GM11168 (cell line): ENCODE data around the gene LTF.
"Not testable (repeated sequence)": the region's sequence is repeated elsewhere in the genome, so short reads cannot be mapped to it uniquely, and the experiment has no call there.

ENCODE experiments used
- in situ Hi-C: fragments of 300-500 bp; cut with MboI; formaldehyde crosslinking; loops from one replicate; pipeline ENCODE4 v1.12.0; 2022; ENCODE audit warnings: low sequenced_read_pairs; ENCODE audit not compliant: unreplicated experiment

LTF gene

DNA sequence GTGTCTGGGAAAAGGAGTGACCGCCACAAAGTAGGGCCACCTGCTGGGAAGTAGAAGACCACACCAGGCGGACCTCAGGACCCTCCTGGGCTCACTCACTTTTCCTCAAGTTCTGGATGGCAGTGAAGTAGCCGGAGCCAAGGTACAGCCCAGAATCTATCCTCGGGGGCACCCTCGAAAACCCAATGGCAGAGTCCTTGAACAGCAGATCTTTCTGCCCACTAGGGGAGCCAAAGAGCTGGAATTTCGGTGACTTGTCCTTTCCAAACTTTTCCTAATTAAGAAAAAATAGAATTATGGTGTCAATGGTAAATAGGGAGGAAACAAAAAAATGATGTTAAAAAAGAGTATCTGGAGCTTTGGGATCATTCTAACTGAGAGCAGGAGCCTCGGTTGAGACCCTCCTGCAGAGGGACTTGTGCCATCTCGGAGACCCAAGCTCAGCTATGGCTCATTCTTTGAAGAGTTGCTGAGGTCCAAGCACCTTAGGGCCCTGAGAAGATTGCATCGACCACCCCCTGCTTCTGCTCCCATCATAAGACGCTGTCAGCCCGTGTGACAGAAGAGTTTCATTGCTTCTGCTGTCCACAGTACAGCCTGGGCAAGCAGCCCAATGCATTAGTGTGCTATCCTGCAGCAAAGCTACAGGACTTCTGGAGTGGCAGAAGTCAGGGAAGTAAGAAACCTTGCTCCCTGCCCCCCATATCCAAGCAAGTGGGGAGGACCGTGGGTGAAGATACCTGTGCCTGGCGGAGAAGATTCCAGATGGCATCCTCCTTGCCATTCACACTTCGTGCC is 14.8 kb downstream of the LTF start:
- in situ Hi-C loops = loop anchor here (10.0 kb wide), 1 partner anchor 235 kb away; no protein-coding TSS in a partner anchor

- in situ Hi-C loops = loop anchor here (10.0 kb wide), 1 partner anchor 234 kb away; no protein-coding TSS in a partner anchor
Observed at GRCh38 chr3:46448721-46449120, 16.0 kb downstream of the LTF start.

- in situ Hi-C loops = loop anchor here (10.0 kb wide), 1 partner anchor 233 kb away; no protein-coding TSS in a partner anchor
Observed at GRCh38 chr3:46447228-46447985, 17.3 kb downstream of the LTF start.

DNA sequence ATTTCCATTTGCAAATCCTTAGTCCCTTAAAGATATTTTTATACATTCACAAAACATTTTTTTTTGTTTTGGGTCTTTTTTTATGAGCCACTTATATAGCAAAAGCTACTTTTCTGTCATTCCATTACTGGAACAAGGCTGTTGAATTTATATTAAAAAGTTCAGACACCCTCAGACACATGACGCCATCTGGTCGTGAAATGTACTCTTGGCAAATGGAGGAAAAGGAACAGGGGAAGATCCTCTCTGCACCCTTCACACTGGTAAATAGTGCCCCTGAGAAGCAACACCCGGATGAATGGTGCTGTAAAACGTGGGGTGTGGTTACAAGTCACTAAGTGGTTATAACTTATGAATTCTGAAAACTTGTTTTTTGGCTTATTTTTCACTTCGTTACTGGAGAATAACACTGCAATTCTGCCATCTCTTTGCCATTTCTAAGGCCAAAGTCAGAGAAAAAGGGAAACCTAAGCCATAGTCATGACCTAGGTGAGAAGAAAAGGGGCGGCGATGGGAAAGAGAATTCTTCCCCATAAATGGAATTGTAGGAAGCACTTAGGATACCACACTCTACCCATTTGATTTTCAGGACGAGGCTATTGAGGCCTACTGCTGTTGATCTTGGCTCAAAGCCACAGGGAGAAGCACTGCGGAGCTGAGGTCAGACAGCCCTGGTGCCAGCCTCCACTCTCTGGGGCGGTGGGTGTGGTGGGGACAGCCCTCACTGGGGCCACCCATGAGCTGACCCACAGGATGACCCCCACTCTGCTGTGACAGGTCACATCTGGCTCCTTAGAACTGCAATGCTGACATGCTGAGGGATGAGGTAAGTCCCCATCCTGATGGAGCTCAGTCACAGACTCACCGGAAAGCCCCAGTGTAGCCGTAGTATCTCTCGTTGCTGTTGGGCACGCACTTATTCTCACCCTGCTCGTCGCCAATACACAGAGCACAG is 21.9 kb downstream of the LTF start:
- in situ Hi-C loops = loop anchor here (10.0 kb wide), 1 partner anchor 228 kb away; no protein-coding TSS in a partner anchor

DNA sequence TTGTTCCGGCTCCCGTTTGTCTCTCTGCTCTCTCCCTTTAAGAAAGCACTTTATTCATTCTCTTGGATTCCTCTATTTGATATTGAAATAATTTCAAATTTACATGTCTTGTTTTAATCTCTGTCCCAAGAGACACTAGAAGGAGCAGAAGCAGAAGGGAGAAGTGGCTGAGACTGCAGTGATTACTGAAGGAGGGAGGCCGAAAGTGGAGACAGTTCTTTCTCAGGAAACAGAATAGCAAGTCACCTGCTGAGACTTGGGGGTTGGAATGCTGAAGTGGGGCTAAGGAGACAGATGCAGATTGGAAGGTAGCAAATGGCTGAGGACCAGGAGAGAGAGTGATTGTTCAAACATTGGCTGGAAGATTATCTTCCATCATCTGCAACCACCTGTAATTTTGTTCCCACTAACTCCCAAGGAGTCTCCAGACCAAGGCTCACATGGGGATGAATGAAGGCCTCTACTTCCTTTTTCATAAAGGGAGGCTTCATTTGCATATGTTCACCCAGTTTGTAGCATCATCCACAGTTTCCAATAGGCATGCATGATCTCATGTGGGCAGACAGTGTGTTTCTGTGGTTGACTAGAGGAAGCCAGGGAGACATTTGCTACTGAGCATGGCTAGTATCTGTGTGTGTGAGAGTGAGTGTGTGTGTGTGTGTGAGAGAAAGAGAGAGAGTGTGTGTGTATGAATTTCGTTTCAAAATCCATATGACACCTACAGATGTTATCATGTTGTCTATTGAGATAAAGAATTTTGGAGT is 24.0 kb downstream of the LTF start:
- in situ Hi-C loops = loop anchor here (10.0 kb wide), 1 partner anchor 226 kb away; no protein-coding TSS in a partner anchor

GRCh38 chr3:46438831-46439230 is 25.9 kb downstream of the LTF start:
- in situ Hi-C loops = no loop called here

DNA sequence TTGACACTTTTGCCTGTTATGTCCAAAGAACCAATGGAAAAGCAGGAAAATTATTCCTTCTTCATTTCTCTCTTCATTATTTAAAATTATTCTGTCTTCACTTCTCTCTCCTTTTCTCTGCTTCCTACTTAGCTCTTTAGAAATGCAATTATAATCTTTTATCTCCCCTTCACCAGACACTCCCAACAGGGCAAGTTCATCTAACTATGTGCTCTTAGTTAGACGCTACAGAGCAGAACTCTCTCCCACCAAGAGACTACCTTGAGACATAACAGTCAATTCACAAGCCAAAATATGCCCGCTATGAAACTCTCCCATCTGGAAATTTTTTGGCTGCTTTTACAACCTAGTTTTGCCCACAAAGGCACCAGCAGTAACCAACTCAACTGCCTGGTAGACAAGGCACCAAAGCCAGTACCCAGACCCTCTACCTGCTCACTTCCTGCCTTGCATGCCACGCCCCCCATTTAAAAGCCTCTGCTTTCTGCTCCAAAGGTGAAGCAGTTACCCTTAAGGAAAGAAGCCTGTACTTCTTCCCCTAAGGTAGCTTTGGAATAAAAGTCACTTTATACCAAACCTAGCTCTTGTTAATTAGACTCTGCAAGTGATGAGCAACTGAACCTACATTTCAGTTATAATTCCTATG is 29.5 kb downstream of the LTF start:
- in situ Hi-C loops = no loop called here

DNA sequence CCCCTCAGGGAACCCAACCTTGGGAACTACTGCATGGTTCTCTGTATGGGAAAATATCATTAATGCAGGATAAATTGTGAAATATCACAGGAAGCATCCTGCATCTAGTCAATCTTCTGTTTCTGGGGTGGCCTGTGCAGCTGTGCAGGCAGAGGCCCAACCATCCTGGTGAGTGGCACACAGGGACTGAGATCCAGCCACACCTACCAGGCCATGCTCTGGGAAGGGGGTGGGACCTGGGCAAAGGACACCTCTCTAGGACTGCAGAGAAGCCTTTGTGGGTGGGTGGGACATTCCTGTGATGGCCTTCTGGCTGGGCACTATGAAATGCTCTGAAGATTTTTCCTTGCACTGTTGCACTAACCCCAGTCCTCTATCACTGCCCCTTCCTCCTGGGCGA is 30.9 kb downstream of the LTF start:
- in situ Hi-C loops = no loop called here

- in situ Hi-C loops = not testable (repeated sequence)
Observed at GRCh38 chr3:46433118-46433517, 31.6 kb downstream of the LTF start.

- in situ Hi-C loops = not testable (repeated sequence)
Observed at GRCh38 chr3:46431905-46432304, 32.8 kb downstream of the LTF start.

GRCh38 chr3:46430879-46431278 is 33.8 kb downstream of the LTF start:
- in situ Hi-C loops = not testable (repeated sequence)

- in situ Hi-C loops = no loop called here
Observed at GRCh38 chr3:46429671-46430070, 35.0 kb downstream of the LTF start.

GRCh38 chr3:46429250-46429649 is 35.5 kb downstream of the LTF start:
- in situ Hi-C loops = no loop called here

GRCh38 chr3:46427916-46428833 is 36.5 kb downstream of the LTF start:
- in situ Hi-C loops = no loop called here

- in situ Hi-C loops = not testable (repeated sequence)
Observed at GRCh38 chr3:46427404-46427803, 37.3 kb downstream of the LTF start.

DNA sequence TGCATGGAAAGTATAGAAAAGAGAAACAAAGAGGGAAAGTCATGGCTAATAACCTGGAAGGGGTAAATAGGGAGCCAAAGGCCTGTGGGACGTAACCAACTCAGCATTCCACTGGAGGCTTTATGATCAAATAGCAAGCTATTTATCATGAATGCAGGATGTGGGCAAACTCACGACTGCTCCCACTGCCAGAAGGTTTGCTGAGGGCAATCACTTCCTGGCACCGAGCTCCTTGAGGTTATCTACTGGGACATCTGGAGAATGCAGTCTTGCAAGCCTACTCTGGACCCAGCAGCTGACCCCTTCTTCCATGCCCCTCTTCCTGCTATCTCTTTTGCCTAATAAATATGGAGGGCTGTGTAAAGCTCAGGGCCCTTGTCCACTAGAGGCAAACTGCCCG is 38.2 kb downstream of the LTF start:
- in situ Hi-C loops = not testable (repeated sequence)

GRCh38 chr3:46423588-46423987 is 41.1 kb downstream of the LTF start:
- in situ Hi-C loops = no loop called here

- in situ Hi-C loops = no loop called here
Observed at GRCh38 chr3:46422617-46423016, 42.1 kb downstream of the LTF start.
